NCI-H2196 treated with DMSO at 0.1 percent for 48 hours (cell line): Measurements from ENCODE around the gene TGFBR2.

ENCODE experiments used
- DNase-seq: peaks from one replicate; lab custom pipeline; 2025; ENCODE audit not compliant: unreplicated experiment; lab: John Stamatoyannopoulos, UW

The TGFBR2 gene

DNA sequence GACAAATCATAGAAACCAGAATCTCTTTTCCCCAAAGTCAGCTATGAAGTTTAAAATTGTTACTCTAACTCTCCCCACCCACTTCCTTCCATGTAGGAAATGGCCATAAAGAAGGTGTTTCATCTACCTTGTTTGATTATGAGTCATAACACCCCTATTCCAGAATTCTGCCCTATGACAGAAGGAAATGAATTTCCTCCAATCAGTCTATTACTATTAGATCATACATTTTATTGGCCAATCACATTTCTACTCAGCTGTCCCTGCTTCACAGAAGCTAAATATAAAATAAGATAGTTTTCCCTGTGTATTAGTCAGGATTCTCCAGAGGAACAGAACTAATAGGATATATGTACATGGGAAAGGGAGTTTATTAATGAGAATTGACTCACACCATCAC lies 102.1 kb downstream of the TGFBR2 start:
- DNase-seq: no peak

DNA sequence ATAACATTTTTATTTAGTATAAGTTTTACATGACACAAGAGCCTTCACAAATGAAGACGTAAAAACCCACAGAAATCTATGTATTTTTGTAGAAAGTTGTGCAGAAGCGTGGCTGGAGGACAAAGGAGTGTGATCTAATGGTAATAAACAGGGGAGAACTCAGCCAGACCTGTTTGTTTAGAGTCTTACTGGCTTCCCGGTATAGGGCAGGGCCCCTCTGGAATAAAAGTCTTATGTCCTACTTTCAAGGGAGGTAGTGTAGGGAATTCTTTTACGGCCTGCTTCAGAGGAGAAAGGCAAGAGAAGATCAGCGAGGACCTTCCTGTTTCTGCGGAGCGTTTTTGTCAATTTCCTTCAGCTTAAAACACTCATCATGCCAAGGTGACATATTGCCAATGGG lies 103.6 kb downstream of the TGFBR2 start:
- no peak for DNase-seq

DNA sequence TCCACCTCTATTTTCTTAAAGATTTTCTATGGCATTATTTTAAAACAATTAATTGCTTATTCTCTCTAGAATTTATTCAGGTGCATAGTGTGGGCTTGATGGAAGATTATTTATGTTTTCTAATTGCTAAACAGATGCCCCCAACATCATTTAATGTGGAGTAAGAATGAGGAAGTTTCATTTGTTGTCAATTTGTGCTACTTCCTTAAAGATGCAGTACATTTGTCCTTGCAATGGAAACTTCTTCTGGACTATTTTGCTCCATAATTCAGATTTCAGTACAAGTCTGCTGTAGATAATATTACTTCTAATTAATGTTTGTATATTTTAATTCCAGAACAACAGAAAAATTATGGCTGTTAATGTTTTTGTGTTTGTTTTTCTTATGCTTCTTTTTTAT lies 104.8 kb downstream of the TGFBR2 start:
- no peak for DNase-seq

DNA sequence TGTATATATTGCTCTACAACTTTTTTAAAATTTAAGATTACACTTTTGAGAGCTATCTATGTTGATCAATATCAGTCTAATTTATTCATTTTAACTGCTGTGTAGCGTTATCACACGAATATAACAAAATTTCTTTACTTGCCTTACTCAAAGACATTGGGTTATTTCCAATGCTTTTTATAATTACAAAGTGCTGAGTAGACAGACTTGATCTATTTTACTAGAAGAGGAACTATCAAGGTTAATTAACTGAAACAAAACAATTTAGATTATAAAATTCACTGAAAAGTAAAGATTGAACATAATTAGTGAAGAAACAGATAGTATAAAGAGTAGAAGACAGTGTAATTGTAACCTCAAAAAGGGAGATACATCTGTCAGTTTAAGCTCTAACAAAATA lies 105.5 kb downstream of the TGFBR2 start:
- no peak for DNase-seq

DNA sequence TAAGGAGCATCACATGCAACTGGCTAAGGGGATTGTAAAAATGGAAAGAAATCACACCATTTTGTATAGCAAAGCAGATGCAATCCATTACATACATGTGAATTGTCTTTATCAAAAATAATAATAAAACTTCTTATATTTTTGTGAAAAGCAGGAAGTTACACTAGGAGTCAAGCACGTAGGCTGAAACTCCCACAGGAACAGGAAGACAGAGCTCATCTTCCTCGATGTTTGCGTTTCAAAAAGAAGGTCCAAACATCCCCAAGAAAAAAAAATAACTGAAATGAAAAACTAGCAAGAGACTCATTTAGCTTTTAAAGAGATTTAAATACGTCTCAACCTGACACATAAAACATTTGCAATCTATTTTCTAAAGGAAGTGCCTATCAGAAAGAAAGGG lies 106.6 kb downstream of the TGFBR2 start:
- DNase-seq: no peak

DNA sequence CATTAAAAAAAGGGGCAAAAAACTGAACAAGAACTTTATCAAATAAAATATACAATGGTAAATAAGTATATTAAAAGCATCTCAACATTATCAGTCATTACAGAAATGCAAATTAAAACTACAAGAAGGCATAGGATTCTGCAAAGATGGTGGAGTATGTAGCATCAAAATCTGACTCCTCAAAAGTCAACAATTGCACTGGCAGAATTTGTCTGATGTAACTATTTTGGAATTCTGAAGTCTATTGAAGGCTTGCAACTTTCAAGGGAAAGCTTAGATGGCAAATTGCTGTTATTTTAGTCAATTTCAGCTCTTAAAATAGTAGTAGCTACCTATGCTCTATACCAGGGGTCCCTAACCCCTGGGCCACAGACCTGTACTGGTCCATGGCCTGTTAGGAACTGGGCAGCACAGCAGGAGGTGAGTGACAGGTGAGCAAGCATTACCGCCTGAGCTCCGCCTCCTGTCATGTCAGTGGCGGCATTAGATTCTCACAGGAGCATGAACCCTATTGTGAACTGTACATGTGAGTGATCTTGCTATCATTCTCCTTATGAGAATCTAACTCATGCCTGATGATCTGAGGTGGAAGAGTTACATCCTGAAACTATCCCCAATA lies 107.6 kb downstream of the TGFBR2 start:
- no peak for DNase-seq

DNA sequence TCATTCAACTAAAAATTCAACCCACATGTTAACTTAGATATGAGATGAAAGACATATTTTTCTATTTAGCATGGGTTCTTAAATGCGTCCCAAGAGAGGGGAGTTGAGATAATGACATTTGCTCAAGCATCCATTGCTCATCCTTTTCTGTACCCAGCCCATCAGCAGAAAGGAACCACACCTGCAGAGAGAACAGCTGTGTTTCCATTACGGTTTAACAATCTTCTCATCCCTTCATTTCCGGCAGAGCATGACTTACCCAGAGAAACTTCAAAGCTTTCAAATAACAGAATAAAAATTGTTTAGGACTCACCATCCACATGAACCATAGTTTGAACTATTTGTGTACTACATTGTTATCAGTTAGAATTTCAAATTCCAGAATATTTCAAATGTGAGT lies 113.1 kb downstream of the TGFBR2 start:
- DNase-seq: no peak

DNA sequence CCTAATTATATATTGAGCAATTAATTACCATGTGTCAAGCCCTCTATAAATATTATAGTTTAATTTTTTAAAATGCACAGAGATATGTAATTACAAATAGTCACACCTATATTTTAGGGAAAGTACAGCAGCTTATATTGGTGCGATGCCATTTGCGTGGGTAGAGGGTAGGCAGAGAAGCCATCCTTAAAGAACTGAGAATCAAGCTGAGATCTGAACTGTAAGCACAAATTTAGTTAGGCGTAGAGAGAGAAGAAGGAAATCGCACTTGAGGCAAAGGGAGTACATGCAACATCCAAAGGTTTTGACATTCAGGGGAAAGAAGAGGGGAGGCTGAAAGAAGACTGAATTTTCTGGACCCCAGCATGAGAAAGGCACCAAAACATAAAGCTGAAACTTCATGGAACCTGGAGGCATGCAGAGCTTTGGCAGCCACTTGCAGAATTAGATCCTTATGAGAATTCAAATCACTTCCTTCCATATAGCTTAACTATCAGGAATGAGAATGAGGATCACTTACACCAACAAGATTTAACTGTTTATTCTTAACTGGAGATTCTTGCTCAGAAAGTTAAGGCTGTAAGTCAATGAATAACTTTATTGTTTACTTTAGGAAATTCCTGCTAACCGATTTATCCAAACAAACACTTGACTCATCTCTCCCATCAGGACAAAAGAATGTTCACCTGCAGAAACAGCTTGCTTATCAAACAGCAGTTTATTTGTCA lies 114.3 kb downstream of the TGFBR2 start:
- DNase-seq: no peak

DNA sequence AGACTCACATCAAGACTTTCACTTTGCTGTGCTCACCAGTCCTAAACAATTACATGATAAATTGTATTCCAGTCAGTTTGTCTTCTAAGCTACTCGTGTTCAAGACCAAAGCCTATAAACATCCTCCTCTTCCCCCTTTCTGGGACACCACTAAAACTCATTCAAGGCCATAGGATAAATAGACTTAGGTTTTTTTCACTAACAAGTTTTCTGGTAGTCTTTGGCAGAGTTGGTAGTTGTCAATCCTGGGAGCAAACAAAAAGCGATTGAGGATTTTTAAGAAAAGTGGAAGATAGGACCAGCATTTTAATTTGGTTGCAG lies 114.9 kb downstream of the TGFBR2 start:
- no peak for DNase-seq

DNA sequence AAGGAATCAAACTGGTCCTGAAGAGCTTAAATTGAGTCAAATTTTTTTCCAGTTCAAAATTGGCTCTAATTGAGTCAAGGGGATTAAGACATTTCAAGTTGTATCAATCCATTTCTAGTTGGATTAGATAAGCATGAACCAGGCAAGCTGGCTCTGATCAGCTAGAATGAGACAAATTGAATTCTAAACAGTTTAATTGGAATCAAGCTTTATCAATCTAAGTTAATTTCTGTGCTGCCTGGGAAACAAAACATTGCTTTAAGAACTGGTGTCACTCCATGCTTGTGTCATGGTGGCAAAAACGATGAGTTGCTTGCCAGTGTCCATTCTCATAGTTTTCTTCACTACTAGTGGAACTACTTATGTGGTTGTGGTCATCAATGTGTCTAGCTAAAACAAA lies 116.8 kb downstream of the TGFBR2 start:
- no peak for DNase-seq

DNA sequence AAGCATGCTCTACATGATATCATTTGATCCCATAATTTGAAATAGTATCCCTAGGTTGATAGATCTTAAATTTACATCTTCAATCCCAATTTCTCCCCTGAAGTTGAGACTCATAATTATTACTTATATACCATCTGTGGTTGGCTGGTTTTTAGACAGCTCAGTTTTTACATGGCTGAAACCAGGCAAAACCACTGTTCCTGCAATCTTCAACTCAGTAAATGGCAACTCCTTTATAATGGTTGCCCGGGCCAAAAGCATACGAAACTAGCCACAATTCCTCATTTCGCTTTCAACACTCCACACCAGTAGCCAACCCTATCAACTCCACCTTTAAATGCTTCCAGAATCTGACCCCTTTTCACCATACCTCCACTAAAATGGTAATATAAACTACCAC lies 118.5 kb downstream of the TGFBR2 start:
- no peak for DNase-seq

DNA sequence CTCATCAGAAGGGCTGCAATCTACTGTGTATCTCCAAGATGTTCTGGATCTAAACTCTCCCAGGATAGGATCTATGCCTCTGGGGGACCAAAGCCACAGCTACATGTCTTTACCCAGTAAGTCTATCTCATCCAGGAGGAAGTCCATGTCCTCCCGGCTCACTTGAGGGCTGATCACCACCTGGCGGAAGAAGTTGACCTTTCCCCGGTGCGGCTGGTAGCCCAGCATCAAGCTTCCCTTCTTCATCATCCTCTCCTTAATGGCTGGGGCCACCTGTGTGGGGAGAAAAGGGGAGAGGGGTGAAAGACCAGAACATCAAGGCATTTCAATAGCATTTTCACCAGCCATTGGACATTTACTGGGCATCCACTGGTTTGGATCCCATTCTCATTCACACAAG lies 121.7 kb downstream of the TGFBR2 start:
- no peak for DNase-seq

DNA sequence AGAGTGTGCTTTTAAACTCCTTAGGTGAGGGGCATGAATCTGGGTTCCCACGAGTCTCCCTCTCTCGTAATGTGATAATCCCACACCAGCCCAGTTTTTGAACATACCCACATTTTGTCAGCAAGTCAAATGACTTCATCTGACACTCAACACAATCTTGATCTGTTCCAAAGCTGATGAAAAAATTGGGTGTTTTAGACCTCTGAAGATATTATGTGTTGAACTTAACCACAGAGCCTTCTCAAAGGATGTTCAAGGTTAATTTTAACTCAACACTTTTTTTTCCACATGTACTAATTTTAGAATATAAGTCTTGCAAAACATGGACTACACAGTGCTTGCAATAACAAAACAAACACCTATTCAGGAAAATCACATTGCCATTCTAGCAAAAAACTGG lies 123.1 kb downstream of the TGFBR2 start:
- DNase-seq: no peak

DNA sequence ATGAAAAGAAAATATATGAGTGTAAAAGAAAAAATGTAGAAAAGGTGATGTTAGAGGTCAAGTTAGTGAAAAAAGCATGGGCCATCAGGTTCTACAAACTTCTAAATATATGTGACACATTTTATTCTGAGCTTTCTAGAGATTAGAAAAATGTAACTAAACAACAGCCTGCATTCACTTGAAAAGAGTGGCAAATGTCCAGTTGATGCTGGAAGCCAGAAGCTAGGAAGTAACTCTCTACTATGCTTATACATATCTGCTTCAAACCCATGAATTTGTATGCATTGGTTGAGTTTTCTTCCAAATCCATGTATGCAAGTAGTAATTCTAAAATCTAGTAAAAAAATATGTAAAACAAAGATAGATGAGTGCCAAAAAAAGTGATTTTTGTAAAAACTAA lies 123.5 kb downstream of the TGFBR2 start:
- no peak for DNase-seq

DNA sequence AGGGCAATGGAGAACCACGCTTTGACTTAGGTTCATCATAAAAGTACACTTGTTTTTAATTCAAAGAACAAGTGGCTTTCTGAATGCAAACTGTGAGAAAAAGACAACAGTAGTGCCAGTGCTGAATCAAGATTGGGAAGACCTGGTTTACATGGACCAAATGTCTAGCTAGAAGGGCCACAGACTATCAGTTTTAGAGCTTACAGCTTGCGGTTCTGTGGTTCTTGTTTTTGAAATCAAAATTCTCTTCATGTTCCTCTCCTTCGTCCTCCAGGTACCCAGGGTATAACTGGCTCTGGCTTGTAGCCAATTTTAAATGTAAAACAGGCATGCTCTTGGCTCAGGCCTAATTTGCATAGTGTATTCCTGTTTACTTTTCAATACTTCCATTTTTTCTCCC lies 124.6 kb downstream of the TGFBR2 start:
- no peak for DNase-seq

DNA sequence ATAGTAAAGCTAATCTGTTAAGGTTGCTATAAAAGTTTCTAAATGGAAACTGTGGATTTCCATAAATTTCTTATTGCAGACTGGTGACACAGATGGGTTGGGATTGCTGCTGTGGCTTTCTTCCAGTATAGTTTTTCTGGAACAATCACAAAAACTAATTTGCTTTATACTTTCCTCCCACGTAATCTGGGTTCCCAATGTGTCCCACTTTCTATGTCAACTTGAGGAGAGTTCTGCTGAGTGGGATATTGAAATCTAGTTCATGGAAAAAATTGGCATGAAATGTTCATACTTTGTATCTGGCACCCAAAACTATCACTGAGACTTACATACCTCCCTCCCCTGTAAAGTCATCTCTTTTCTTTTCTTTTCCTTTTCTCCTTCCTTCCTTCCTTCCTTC lies 126.8 kb downstream of the TGFBR2 start:
- DNase-seq: no peak

DNA sequence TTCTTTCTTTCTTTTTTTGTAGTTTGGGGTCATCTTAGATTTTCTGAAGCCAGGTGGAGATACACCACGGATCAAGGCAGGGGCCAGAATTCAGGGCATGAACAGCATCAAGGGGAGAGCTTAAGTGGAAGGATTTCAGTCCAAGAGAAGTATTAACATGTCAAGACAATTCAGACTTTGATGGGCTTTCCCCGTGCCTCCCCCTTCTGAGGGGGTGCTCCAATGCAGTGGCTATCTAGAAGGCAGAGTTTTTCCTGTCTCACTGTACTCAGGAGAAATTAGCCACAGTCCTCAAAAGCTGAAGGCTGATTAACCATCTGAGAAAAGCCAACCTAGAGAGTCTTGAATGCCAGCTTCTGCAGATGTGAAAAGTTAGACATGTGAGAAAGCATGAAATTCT lies 127.3 kb downstream of the TGFBR2 start:
- DNase-seq: no peak

DNA sequence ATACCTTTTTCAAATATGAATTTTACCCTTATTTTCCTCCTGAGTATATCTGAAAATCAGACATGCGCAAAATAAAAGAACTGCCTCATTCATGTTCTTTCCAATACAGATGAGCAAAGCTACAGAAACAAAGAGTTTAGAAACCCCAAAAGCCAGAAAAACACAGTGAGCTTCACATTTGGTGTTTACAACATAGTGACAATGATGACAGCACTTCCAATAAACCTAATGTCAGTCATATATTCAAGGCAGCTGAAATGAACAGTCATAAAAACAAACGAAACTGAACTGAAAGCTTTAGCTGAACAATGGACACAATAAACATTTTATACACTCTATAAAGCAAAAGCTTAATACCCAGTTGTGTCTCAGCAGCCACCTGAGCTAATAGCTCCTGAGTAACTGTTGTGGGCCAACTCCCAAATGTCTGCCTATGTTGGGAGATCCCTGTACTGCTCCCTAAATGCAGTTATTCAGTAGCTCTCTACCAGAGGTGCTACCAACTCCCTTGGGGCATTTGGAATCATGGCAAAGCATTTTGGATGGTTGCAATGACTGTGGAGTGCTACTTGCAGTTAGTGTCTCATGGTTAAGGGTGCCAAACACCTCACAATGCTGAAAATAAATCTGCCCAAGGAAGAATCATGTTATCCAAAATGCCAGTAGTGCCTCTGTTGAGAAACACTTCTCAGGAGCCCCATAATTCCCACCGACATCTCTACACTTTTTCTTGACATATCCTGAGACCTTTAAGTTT lies 131.5 kb downstream of the TGFBR2 start:
- DNase-seq: no peak

DNA sequence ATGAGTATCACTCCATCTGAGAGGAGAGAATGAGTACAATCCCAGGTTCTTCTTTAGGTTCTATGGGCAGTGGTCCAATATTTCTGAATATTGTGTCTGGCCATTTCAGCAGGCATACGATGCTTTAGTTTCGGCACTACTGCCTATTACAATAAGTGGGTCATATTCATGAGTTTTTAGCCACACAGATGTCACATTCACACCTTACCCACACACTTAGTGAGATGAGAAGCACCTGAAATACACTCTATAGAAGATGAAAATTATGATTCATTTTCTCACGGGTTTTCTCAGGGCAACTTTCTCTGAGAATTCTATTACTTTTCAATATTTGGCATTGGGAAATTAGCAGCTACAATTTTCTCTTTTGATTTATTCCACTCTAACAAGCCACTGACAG lies 132.2 kb downstream of the TGFBR2 start:
- no peak for DNase-seq

DNA sequence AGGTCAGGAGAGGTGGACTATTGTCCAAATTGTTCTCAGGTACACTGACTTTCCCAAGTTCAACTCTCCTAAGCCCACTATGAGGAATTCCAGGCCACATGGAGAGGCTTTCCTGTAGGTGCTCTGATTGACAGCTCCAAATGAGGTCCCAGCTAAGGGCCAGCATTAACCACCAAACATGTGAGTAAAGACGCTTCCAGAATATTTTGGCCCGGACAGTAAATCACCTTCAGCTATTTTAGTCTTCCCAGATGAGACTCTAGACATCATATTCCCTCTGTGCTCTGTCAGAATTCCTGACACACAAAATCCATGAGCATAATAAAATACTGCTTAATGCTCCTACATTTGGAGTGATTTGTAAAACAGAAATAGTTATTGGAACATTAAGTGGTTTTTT lies 135.5 kb downstream of the TGFBR2 start:
- no peak for DNase-seq

DNA sequence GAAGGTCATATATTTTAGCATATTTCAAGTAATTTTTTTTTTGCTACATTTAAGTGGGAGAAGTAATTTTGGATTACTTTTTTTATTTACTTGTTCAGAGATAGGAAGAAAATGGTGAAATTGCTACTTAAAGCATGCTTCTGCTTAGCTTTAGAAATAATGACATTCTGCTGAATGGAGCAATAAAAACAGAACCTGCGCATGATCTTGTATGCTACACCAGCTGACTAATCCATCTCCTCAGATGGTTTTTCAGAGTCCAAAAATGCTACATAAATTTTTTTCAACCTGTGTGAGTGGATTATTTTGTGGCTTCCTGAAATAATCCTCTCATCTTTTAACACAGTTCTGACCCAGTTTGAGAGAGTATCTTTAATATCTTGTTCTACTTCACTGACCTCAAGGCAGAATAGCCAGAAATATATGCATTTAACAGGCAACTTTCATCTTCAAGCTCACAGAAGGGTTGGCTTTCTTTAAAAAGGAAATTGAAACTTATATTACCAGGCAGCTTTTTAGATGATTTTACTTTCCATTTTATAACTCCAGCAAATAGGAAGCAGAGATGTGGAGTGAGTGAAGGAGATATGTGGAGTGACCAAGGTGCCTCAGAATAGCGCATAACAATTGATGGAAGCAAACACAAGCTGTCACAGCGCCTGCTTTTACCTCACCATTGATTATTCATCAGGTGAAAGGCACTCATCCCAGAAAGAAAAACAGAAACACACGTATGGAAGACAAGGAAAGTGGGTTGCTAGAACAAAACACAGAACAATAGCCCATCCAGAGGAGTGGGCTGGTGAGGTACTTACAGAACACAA lies 136.6 kb downstream of the TGFBR2 start:
- DNase-seq: no peak
